Left lung (tissue), 10 donors: ENCODE data around the gene DNAH10. TPM values are rescaled to one million over a fixed set of nuclear protein-coding genes. Genes with fewer than 3 reads are reported as not detected.
A peak's percentile ranks its signal among the peaks of the same experiment; 100 is the strongest.

Experiments
- ATAC-seq: fragments of 200-7000 bp; cut with Tn5 transposase; one replicate; pipeline ENCODE4 v1.9.1; 2020; ENCODE audit warnings: moderate library complexity
- DNase-seq, 4 donors: peaks; one replicate each; pipeline ENCODE4 v3.0.0-alpha.2; 2013 to 2020
- H3K27ac ChIP-seq, 2 donors: fragments of 200-600 bp; sonication (generic) in 1 of 2; one replicate each; pipeline versions ENCODE4 v1.5.0 to v1.8.0; 2020 to 2021
- H3K27me3 ChIP-seq, 2 donors: fragments of 200-600 bp; sonication (generic) in 1 of 2; one replicate each; pipeline versions ENCODE4 v1.5.0 to v1.8.0; 2020 to 2021
- H3K36me3 ChIP-seq, 2 donors: fragments of 200-600 bp; sonication (generic) in 1 of 2; one replicate each; pipeline versions ENCODE4 v1.5.0 to v1.8.0; 2020 to 2021
- H3K4me1 ChIP-seq, 2 donors: fragments of 200-600 bp; one replicate each; pipeline ENCODE4 v1.8.0; 2021
- H3K4me3 ChIP-seq, 2 donors: fragments of 200-600 bp; sonication (generic) in 1 of 2; one replicate each; pipeline versions ENCODE4 v1.5.0 to v1.8.0; 2020 to 2021; ENCODE audit warnings: mild to moderate bottlenecking in 1 of 2
- H3K9me3 ChIP-seq, 2 donors: fragments of 200-600 bp; sonication (generic) in 1 of 2; one replicate each; pipeline versions ENCODE4 v1.5.0 to v1.8.0; 2020 to 2021
- CTCF ChIP-seq, 2 donors: fragments of 200-600 bp; sonication (generic) in 1 of 2; IDR thresholded peaks; one replicate each; pipeline versions ENCODE4 v1.5.0 to v1.8.0; 2021; ENCODE audit warnings: antibody characterized with exemption in 2 of 2
- intact Hi-C, 2 donors: fragments of 100-400 bp; cut with DNase I; formaldehyde crosslinking; loops; one replicate each; pipeline versions ENCODE4 v1.11.2 to v1.14.2; 2022
- polyA plus RNA-seq, 6 donors: library from polyadenylated mRNA; unstranded; fragments of 120-200 nt; gene quantifications; one replicate each; pipeline ENCODE4 v1.2.1, GENCODE V29; 2013; ENCODE audit not compliant: insufficient read length in 6 of 6
- total RNA-seq, 2 donors: library from RNA; stranded (reverse); fragmentation: NEBNext Ultra II Directional; extraction: Animal tissue kit (Norgen Biotek cat#: 25700); gene quantifications; one replicate each; pipeline ENCODE4 v1.2.1, GENCODE V29; 2021
- donor health status: DM: no; HTN: yes; CAD: no.
- donor health status: DM: no; HTN: no; CAD: no.

Gene DNAH10
- total and polyA plus RNA-seq, 8 donors = 0.79 to 10.4 (median 6.5) TPM

GRCh38 chr12:123936471-123936870, 174.4 kb downstream of the DNAH10 start:
- DNase-seq (no peak), ATAC-seq (no peak)
- H3K4me1 ChIP-seq = peaks cover 12 to 23% of the 10 kb centered on the region in 2 donors
- H3K27ac ChIP-seq = no peak overlapping the region
- H3K27me3 ChIP-seq = no peaks in the 10 kb centered on the region
- H3K9me3 ChIP-seq = no peaks in the 10 kb centered on the region
- H3K4me3 ChIP-seq = no peak overlapping the region
- no peak for TF ChIP-seq CTCF (IDR thresholded peaks at IDR 0.05)
- peaks cover 0 to 49% of the 10 kb centered on the region in 2 donors for H3K36me3 ChIP-seq
- intact Hi-C loops = no loop called here

- no peak for ATAC-seq
- H3K4me3 ChIP-seq = no peak overlapping the region
- no peak for DNase-seq
Observed at GRCh38 chr12:123936956-123937706, 175.0 kb downstream of the DNAH10 start.

GRCh38 chr12:123937707-123938591, 175.8 kb downstream of the DNAH10 start:
- ATAC-seq = peak; percentile 83
- Histone ChIP-seq H3K27me3 (no peaks in the 10 kb centered on the region), H3K36me3 (peaks cover 0 to 61% of the 10 kb centered on the region in 2 donors), H3K27ac (peak overlapping the region; percentile 44 to 46), H3K9me3 (peaks cover 0 to 9% of the 10 kb centered on the region in 2 donors), H3K4me3 (no peak overlapping the region), H3K4me1 (peaks cover 12 to 23% of the 10 kb centered on the region in 2 donors)
- intact Hi-C loops = no loop called here
- peak in 1 of 4 donors; percentile 57 for DNase-seq
- TF ChIP-seq CTCF (IDR thresholded peaks at IDR 0.05) = no peak

More at GRCh38 chr12:123936956-123937706, 175.0 kb downstream of the DNAH10 start:
- Histone ChIP-seq H3K4me1 (peaks cover 12 to 23% of the 10 kb centered on the region in 2 donors), H3K27ac (peak overlapping the region in 1 of 2 donors; percentile 46), H3K36me3 (peaks cover 0 to 53% of the 10 kb centered on the region in 2 donors), H3K27me3 (no peaks in the 10 kb centered on the region), H3K9me3 (peaks cover 0 to 4% of the 10 kb centered on the region in 2 donors)
- no peak for TF ChIP-seq CTCF (IDR thresholded peaks at IDR 0.05)
- intact Hi-C loops = no loop called here

GRCh38 chr12:123938679-123939480, 176.8 kb downstream of the DNAH10 start:
- TF ChIP-seq CTCF (IDR thresholded peaks at IDR 0.05) = no peak
- intact Hi-C loops = no loop called here
- DNase-seq = peak in 1 of 4 donors; percentile 25
- no peak overlapping the region for H3K4me3 ChIP-seq
- H3K27me3 ChIP-seq = no peaks in the 10 kb centered on the region
- H3K27ac ChIP-seq = peak overlapping the region in 1 of 2 donors; percentile 46
- ATAC-seq = peak; percentile 11
- H3K9me3 ChIP-seq = peaks cover 0 to 9% of the 10 kb centered on the region in 2 donors
- peaks cover 12 to 23% of the 10 kb centered on the region in 2 donors for H3K4me1 ChIP-seq
- H3K36me3 ChIP-seq = peaks cover 0 to 67% of the 10 kb centered on the region in 2 donors
